ENCODE data around the gene NAALADL1. TPM values are rescaled to one million over a fixed set of nuclear protein-coding genes. Genes with fewer than 3 reads are reported as not detected.

NAALADL1 gene
- total and polyA plus RNA-seq, 2 experiments from 2014 or later: 11.1 to 13.7 TPM

DNA sequence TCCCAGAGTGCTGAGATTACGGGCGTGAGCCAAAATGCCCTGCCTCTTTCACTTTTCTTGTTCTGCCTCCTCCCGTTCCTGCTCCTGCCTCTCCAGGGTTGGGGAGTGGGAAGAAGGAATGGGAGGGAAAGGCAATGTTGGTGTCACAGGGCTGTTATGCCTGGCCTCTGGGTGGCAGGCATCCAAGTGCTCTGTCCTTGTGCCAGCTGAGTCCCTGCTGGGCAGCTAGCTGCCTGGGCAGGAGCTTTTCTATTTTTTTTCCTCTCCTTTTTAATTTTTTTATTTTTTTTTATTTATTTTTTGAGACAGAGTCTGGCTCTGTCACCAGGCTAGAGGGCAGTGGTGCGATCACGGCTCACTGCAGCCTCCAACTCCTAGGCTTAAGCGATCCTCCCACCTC is 21.4 kb downstream of the NAALADL1 start (continued):
- TF ChIP-seq, protein P1, sequence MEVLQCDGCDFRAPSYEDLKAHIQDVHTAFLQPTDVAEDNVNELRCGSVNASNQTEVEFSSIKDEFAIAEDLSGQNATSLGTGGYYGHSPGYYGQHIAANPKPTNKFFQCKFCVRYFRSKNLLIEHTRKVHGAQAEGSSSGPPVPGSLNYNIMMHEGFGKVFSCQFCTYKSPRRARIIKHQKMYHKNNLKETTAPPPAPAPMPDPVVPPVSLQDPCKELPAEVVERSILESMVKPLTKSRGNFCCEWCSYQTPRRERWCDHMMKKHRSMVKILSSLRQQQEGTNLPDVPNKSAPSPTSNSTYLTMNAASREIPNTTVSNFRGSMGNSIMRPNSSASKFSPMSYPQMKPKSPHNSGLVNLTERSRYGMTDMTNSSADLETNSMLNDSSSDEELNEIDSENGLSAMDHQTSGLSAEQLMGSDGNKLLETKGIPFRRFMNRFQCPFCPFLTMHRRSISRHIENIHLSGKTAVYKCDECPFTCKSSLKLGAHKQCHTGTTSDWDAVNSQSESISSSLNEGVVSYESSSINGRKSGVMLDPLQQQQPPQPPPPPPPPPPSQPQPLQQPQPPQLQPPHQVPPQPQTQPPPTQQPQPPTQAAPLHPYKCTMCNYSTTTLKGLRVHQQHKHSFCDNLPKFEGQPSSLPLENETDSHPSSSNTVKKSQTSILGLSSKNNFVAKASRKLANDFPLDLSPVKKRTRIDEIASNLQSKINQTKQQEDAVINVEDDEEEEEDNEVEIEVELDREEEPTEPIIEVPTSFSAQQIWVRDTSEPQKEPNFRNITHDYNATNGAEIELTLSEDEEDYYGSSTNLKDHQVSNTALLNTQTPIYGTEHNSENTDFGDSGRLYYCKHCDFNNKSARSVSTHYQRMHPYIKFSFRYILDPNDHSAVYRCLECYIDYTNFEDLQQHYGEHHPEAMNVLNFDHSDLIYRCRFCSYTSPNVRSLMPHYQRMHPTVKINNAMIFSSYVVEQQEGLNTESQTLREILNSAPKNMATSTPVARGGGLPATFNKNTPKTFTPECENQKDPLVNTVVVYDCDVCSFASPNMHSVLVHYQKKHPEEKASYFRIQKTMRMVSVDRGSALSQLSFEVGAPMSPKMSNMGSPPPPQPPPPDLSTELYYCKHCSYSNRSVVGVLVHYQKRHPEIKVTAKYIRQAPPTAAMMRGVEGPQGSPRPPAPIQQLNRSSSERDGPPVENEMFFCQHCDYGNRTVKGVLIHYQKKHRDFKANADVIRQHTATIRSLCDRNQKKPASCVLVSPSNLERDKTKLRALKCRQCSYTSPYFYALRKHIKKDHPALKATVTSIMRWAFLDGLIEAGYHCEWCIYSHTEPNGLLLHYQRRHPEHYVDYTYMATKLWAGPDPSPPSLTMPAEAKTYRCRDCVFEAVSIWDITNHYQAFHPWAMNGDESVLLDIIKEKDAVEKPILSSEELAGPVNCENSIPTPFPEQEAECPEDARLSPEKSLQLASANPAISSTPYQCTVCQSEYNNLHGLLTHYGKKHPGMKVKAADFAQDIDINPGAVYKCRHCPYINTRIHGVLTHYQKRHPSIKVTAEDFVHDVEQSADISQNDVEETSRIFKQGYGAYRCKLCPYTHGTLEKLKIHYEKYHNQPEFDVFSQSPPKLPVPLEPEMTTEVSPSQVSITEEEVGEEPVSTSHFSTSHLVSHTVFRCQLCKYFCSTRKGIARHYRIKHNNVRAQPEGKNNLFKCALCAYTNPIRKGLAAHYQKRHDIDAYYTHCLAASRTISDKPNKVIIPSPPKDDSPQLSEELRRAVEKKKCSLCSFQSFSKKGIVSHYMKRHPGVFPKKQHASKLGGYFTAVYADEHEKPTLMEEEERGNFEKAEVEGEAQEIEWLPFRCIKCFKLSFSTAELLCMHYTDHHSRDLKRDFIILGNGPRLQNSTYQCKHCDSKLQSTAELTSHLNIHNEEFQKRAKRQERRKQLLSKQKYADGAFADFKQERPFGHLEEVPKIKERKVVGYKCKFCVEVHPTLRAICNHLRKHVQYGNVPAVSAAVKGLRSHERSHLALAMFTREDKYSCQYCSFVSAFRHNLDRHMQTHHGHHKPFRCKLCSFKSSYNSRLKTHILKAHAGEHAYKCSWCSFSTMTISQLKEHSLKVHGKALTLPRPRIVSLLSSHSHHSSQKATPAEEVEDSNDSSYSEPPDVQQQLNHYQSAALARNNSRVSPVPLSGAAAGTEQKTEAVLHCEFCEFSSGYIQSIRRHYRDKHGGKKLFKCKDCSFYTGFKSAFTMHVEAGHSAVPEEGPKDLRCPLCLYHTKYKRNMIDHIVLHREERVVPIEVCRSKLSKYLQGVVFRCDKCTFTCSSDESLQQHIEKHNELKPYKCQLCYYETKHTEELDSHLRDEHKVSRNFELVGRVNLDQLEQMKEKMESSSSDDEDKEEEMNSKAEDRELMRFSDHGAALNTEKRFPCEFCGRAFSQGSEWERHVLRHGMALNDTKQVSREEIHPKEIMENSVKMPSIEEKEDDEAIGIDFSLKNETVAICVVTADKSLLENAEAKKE (CRISPR knock-in tag; IDR thresholded peaks at IDR 0.05): no peak

DNA sequence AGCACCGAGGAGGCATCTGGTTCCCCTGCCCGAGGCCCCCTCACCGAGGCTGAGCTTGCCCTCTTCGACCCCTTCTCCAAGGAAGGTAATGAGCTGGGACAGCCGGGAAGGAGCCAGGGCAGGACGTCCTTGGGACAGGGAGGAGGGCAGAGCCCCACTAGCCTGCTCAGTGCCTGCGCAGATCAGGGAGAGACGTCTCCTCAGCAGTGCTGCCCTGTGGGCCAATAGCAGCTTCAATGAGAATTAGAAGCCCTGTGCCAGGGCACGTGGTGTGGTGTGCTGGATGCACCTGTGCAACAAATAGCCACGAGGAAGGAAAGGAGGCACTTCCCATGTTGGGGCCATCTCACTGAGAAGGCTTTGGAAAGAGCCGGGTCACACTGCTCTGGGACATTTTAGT is 22.8 kb downstream of the NAALADL1 start:
- Histone ChIP-seq H3K4me3 (no peak overlapping the region), H3K9me2 (ENCODE audit: insufficient read depth) (no peaks in the 10 kb centered on the region), H3K27me3 (ENCODE audit: insufficient read depth) (no peaks in the 10 kb centered on the region), H4K20me1 (replicated peaks; ENCODE audit: insufficient read depth) (no peaks in the 10 kb centered on the region), H3K36me3 (ENCODE audit: insufficient read depth) (no peaks in the 10 kb centered on the region), H3K79me2 (replicated peaks; ENCODE audit: insufficient read depth) (no peaks in the 10 kb centered on the region), H3K4me1 (ENCODE audit: insufficient read depth) (no peaks in the 10 kb centered on the region), H2AFZ (no peak overlapping the region), H3F3A (replicated peaks; ENCODE audit: low read depth) (0 out of 2 replicates have a peak, but pooled peaks cover 7% of the 10 kb centered on the region), H3K4me2 (no peak overlapping the region), H3K27ac (ENCODE audit: low read depth) (no peak overlapping the region)
- H3K27me3 Mint-ChIP-seq (ENCODE audit: insufficient read depth, low read depth, poor library complexity): peaks cover 2% of the 10 kb centered on the region
- ATAC-seq: no peak
- no peak for DNase-seq (ENCODE audit: low spot score)
- no peaks in the 10 kb centered on the region; the same call in 2 of the 3 replicates for H3K4me1 Mint-ChIP-seq
- H3K36me3 Mint-ChIP-seq (ENCODE audit: low read depth): no peaks in the 10 kb centered on the region
- no peak overlapping the region for H3K4me3 Mint-ChIP-seq
- no peaks in the 10 kb centered on the region for H3K9me3 Mint-ChIP-seq
- H3K27ac Mint-ChIP-seq: no peak overlapping the region
- TF ChIP-seq POLR2AphosphoS5 (IDR thresholded peaks at IDR 0.05; ENCODE audit: low read depth): no peak
- TF ChIP-seq NANOG (IDR thresholded peaks at IDR 0.05; ENCODE audit: borderline replicate concordance): no peak
- TF ChIP-seq JUNB (IDR thresholded peaks at IDR 0.05; ENCODE audit: unreplicated experiment): no peak
- TF ChIP-seq, protein P2, sequence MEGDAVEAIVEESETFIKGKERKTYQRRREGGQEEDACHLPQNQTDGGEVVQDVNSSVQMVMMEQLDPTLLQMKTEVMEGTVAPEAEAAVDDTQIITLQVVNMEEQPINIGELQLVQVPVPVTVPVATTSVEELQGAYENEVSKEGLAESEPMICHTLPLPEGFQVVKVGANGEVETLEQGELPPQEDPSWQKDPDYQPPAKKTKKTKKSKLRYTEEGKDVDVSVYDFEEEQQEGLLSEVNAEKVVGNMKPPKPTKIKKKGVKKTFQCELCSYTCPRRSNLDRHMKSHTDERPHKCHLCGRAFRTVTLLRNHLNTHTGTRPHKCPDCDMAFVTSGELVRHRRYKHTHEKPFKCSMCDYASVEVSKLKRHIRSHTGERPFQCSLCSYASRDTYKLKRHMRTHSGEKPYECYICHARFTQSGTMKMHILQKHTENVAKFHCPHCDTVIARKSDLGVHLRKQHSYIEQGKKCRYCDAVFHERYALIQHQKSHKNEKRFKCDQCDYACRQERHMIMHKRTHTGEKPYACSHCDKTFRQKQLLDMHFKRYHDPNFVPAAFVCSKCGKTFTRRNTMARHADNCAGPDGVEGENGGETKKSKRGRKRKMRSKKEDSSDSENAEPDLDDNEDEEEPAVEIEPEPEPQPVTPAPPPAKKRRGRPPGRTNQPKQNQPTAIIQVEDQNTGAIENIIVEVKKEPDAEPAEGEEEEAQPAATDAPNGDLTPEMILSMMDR (conservative IDR thresholded peaks at IDR 0.05; ENCODE audit: low read depth in 2 of 2): no peak
- TF ChIP-seq CREB1 (CRISPR knock-in tag; IDR thresholded peaks at IDR 0.05; ENCODE audit: low read depth): no peak
- TF ChIP-seq, protein P1 (CRISPR knock-in tag; IDR thresholded peaks at IDR 0.05): no peak
